GM19025 (cell line): ENCODE results near the gene PLEKHG2.
"Not testable (repeated sequence)": the region's sequence is repeated elsewhere in the genome, so short reads cannot be mapped to it uniquely, and the experiment has no call there.

Source experiments
- ATAC-seq: cut with Tn5 transposase; IDR thresholded peaks from one replicate; pipeline ENCODE4 v1.9.1; 2021; ENCODE audit warnings: mild to moderate bottlenecking, low read depth, moderate library complexity; ENCODE audit not compliant: unreplicated experiment

The PLEKHG2 gene, protein sequence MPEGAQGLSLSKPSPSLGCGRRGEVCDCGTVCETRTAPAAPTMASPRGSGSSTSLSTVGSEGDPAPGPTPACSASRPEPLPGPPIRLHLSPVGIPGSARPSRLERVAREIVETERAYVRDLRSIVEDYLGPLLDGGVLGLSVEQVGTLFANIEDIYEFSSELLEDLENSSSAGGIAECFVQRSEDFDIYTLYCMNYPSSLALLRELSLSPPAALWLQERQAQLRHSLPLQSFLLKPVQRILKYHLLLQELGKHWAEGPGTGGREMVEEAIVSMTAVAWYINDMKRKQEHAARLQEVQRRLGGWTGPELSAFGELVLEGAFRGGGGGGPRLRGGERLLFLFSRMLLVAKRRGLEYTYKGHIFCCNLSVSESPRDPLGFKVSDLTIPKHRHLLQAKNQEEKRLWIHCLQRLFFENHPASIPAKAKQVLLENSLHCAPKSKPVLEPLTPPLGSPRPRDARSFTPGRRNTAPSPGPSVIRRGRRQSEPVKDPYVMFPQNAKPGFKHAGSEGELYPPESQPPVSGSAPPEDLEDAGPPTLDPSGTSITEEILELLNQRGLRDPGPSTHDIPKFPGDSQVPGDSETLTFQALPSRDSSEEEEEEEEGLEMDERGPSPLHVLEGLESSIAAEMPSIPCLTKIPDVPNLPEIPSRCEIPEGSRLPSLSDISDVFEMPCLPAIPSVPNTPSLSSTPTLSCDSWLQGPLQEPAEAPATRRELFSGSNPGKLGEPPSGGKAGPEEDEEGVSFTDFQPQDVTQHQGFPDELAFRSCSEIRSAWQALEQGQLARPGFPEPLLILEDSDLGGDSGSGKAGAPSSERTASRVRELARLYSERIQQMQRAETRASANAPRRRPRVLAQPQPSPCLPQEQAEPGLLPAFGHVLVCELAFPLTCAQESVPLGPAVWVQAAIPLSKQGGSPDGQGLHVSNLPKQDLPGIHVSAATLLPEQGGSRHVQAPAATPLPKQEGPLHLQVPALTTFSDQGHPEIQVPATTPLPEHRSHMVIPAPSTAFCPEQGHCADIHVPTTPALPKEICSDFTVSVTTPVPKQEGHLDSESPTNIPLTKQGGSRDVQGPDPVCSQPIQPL (N-terminal part only)

DNA sequence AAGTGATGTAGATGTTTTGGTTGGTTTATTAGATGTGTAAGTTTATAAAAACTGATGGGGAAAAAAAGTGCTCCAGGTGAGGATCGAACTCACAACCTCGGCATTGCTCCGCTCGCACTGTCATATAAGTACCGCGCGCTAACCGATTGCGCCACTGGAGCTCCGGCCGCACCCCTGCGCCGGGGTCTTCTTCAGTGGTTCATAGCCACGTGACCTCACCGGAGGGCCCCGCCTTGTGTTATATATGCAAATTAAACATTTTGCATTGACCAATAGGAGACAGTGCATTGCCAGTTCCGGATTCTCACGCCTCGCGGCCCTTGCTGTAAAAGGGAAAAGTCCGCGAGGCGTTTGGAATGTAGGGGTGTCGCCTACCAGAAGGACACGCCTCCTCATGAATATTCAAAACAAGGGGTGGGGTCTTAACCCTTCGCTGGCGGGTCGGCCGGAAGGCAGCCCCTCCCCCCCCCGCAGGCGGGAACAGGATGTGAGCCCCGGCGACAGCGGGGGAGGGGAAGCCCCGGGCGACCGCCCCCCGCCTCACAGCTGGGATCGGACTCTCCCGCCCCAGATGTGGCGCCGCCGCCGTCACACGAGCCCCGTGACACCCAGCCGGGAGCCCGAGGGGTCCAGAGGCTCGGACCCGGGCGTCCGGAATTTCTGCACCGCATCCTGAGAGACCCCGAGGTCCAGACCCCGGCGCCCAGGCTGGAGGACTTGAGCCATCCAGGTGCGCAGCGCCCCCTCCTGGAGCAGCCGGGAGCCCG lies at the start of gene PLEKHG2:
Gene PLEKHG2 (plus strand): TSS at position 570 of the 767 bp plus-strand sequence. CDS start 1,418 bp downstream, outside the sequence.
- peak; percentile 48 for ATAC-seq

GRCh38 chr19:39362682-39363657 lies 49.5 kb upstream of the PLEKHG2 start:
- no peak for ATAC-seq

DNA sequence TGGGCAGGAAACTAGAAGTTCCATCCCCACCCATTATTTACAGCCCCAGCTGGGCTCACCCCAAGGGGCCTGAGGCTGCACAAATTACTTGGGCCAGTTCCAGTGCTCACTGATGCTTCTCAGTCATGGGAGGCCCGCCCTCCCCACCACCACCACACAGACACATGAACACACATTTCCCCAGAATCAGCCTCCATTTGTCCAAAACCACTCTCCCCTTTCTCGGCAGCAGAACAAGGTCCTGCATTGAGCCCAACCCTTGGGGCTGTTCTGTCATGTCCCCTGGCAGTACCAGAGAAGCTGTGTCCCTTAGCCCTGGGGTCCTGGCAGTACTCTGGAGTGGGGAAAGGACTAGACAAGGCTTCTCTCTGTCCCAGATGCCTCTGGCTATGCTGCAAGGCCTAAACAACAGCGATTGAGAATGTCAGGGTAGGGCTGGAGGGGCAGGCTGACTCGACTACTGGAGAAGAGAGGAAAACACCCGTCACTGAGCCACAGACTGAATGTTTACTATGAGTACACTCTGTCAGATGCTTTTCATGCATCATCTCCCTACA lies 48.5 kb upstream of the PLEKHG2 start:
- no peak for ATAC-seq

DNA sequence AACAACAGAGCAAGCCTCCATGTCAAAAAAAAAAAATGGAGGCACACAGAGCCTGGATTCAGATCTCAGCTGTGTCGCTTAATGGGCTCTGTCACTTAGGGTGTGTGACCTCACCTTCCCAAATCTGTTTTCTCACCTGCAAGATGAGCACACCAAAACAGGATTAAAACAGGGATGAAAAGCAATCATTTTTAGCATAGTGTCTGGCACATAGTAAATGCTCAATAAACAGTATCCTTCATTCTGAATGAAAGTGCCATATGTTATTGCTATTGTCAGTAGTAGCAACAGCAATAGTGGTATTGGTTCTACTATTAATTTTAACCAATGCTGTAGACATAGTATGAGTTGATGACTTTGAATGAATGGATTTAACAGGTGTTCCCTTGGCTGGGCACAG lies 46.9 kb upstream of the PLEKHG2 start:
- no peak for ATAC-seq

- ATAC-seq, result no peak
Measured at GRCh38 chr19:39369200-39369599, 43.3 kb upstream of the PLEKHG2 start.

DNA sequence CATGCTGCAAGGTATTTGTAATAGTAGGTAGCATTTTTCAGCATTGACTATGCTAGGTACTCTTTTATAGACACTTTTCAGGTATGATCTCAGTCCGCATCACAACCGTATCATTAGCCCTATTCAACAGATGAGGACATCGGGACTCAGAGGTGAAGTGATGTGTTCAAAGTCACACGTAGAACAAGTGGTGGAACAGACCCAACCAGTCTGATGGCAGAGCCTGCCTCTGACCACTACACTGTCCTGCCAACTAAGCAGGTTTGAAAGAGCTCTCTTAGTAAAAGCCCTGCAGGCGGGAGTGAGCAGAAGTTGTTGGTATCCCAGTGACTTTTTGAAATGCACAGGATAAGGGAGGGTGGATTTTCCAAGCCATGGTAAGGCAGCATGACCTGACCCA lies 41.7 kb upstream of the PLEKHG2 start:
- ATAC-seq, result no peak

DNA sequence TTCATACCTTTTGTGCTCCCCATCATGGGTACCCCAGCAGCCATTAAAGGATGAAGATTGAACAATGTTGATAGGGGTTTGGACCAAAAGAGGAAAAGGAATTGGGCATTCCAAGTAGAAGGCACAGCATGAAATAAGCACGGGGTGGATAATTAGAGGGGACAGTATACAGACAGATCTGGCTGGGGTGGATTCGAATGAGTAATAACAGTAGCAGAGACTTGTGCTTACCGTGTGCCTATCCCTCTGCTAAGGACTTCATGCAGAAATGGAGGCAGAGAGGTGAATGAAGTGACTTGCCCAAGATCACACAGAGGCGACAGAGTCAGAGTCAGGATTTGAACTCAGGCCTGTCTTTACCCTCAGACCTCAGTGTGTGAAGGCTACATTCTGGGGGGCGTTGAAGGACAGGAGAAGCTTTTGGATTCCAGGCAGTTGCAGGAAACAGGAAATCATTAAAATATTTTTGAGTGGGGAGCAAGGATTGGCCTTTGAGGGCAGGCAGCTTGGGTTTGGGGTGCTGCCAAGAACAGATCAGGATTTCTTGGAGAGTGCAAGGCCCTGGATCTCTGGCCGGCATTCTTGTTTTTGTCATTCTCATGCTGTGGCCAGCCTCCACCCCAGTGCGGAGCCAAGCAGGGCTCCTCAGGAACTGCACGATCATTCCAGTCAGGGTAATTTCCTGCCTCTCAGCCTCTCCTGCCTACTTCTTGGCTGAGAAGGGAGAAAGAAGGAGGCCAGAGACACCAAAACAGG lies 40.2 kb upstream of the PLEKHG2 start:
- no peak for ATAC-seq

- ATAC-seq, result no peak
Measured at GRCh38 chr19:39372941-39373340, 39.5 kb upstream of the PLEKHG2 start.

DNA sequence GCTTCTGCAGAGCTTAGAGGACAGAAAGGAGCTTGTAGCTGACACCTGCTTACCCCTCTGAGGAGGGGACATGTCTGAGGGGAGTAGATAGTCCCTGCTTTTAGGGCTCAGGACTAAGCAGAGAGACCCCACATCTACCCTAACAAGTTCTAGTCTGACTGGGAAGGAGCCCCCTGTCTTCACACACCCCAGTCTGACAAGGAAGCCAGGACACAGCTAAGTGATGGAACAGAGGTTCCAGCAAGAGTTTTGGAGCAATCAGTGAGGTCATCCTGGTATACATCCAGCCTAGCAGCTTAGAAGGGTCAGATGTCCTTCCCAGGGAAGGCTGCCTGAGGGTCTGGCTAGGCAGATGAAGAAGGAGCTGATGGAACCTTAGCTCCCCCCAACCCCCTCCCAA lies 36.5 kb upstream of the PLEKHG2 start:
- ATAC-seq, result no peak

DNA sequence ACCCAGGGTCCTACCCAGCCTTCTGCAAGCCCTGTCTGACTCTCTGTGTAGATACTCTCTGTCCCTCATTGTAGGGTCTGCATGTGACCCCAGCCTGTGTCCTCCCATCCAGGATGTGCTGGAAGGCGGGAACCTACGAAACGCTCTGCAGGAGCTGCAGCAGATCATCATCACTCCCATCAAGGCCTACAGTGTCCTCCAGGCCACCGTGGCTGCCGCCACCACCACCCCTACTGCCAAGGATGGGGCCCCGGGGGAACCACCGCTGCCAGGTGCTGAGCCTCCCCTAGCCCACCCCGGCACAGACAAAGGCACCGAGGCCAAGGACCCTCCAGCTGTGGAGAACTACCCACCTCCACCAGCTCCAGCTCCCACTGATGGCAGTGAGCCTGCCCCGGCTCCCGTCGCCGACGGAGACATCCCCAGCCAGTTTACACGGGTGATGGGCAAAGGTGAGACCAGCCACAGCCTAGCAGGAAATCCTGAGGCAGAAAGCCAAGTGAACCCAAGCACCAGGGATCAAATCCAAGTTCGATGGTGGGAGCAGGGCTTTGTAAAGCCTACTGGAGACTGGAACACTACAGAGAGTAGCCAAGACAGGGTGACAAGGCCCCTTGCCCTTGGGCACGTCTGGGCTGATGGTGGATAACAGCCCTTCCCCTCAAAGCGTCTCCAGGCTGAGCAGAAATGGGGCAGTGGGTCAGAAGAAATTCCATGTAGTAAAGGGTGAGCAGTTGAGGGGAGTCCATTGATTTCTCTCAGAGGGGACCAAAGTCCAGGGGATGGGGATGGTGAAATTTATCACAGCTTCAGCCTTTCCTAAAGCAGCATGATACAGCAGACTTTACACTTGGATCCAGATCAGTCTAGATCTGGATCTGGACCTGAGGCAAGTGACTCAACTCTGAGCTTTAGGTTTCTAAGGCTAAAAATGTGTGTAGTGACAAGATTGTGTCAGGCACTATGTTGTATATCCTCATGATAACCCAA lies 34.8 kb upstream of the PLEKHG2 start:
- no peak for ATAC-seq

DNA sequence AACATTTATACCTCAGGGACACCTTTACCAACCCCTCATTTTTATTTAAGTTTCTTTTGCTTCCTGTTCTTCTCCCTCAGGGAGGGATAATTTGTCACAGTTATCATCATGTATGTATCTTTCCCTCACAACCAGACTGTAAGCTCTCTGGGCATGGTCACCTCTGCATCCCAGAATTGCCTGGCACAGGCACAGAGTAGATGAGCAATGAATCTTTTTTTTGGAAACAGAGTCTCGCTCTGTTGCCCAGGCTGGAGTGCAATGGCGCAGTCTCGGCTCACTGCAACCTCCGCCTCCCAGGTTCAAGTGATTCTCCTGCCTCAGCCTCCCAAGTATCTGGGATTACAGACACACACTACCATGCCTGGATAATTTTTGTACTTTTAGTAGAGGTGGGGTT lies 33.1 kb upstream of the PLEKHG2 start:
- ATAC-seq, result not testable (repeated sequence)

GRCh38 chr19:39379865-39380396 lies 32.5 kb upstream of the PLEKHG2 start:
- no peak for ATAC-seq

DNA sequence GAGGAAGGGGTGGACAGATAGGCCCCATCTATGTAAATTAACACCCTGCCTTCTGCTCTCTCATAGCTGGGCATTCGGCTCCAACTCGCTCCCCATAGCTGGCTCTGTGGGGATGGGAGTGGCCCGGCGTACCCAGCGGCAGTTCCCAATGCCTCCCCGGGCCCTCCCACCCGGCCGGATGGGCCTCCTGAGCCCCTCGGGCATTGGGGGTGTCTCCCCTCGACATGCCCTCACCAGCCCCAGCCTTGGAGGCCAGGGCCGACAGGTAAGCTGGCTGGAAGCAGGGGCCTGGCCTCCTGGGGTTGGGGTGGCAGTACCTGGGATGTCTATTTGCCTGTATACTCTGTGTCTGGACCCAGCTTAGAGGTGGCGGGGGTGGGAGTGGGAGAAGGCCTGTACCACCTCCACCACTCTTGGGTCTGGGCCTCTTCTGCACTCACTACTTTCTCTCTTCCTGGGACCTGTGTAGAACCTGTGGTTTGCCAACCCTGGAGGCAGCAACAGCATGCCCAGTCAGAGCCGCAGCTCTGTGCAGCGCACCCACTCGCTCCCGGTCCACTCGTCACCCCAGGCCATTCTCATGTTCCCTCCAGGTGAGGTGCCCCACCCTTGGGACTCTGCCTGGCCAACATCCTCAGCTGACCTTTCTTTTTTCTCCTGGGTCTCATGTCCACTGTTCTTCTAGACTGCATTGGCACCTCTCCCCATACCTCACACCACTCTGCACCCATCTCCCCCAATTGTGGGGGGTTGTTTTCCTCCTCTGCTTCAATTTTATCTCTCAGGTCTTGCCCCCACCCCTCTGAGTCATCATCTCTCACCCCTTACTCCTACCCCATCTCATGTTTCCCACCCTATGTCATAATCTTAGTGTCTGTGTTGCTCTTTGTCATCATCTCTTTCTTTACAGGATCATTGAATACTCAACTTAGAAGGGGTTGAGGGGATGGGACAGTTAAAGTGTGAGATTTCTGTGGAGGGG lies 31.7 kb upstream of the PLEKHG2 start:
- no peak for ATAC-seq

- ATAC-seq, result no peak
Measured at GRCh38 chr19:39381910-39382611, 30.4 kb upstream of the PLEKHG2 start.
